HepG2 (cell line): ENCODE data around the gene BAIAP2L2.

Experiments used
- EZH2 ChIP-seq: conservative IDR thresholded peaks from 2 replicates; pipeline ENCODE4 v1.6.1; 2012; ENCODE audit warnings: mild to moderate bottlenecking, low read depth, low read length, moderate library complexity
- TBP ChIP-seq: sonication (generic); formaldehyde crosslinking; IDR thresholded peaks from 2 replicates; pipeline ENCODE4 v1.5.0; 2020; ENCODE audit warnings: missing genetic modification reagents
- THYN1 ChIP-seq: sonication (generic); formaldehyde crosslinking; IDR thresholded peaks from 2 replicates; pipeline ENCODE4 v1.8.1; 2023; ENCODE audit warnings: low read depth, mild to moderate bottlenecking, moderate library complexity, missing genetic modification reagents, borderline replicate concordance
- USF2 ChIP-seq, 2 experiments: sonication (generic) in 1 of 2; formaldehyde crosslinking in 1 of 2; IDR thresholded peaks; 2 replicates each; pipeline versions ENCODE4 v1.5.1 to v1.6.1; 2011 to 2020; ENCODE audit warnings: borderline replicate concordance in 1 of 2, low read depth in 1 of 2, low read length in 1 of 2, mild to moderate bottlenecking in 1 of 2, missing genetic modification reagents in 1 of 2, moderate library complexity in 1 of 2
- ZNF317 ChIP-seq: sonication (generic); formaldehyde crosslinking; IDR thresholded peaks from 2 replicates; pipeline ENCODE4 v1.5.0; 2020; ENCODE audit warnings: mild to moderate bottlenecking, missing genetic modification reagents

- TF ChIP-seq ZNF317 (CRISPR knock-in tag), result no peak
- no peak for TF ChIP-seq EZH2
- no peak for TF ChIP-seq USF2 (IDR thresholded peaks at IDR 0.05; ENCODE audit: low read depth, low read length)
- no peak for TF ChIP-seq USF2 (CRISPR knock-in tag; IDR thresholded peaks at IDR 0.05; ENCODE audit: borderline replicate concordance)
- TF ChIP-seq THYN1 (CRISPR knock-in tag), result no peak
- TF ChIP-seq TBP (CRISPR knock-in tag), result no peak
Observed at GRCh38 chr22:38041760-38042487, 68.6 kb downstream of the BAIAP2L2 start.
